GM10266 (cell line): ENCODE results near the gene SALL3.

Source experiments
- DNase-seq: peaks from one replicate; pipeline ENCODE4 v3.0.0; 2012; ENCODE audit errors: extremely low spot score
- CTCF ChIP-seq: IDR thresholded peaks from 2 replicates; pipeline ENCODE4 v1.5.1; 2012; ENCODE audit warnings: mild to moderate bottlenecking, low read depth; ENCODE audit not compliant: control insufficient read depth, insufficient read depth; ENCODE audit errors: missing control alignments

The SALL3 gene

GRCh38 chr18:78972385-78972918 lies 7.2 kb upstream of the SALL3 start:
- DNase-seq = no peak
- no peak for TF ChIP-seq CTCF

- TF ChIP-seq CTCF = no peak
- DNase-seq = no peak
These were observed 6.7 kb upstream of the SALL3 start for GRCh38 chr18:78972930-78973331.

- no peak for DNase-seq
- TF ChIP-seq CTCF = no peak
These were observed 6.1 kb upstream of the SALL3 start for GRCh38 chr18:78973357-78974083.

- no peak for DNase-seq
- TF ChIP-seq CTCF = no peak
These were observed 5.4 kb upstream of the SALL3 start for GRCh38 chr18:78974115-78974761.

GRCh38 chr18:78975292-78975691 lies 4.3 kb upstream of the SALL3 start:
- no peak for DNase-seq
- TF ChIP-seq CTCF = no peak

- no peak for TF ChIP-seq CTCF
- no peak for DNase-seq
These were observed 3.8 kb upstream of the SALL3 start for GRCh38 chr18:78975699-78976335.
